Heart right ventricle (tissue), 16 donors: Measurements from ENCODE around the gene SIN3A. TPM values are rescaled to one million over a fixed set of nuclear protein-coding genes. Genes with fewer than 3 reads are reported as not detected.
A peak's percentile ranks its signal among the peaks of the same experiment; 100 is the strongest.
"Not testable (repeated sequence)": the region's sequence is repeated elsewhere in the genome, so short reads cannot be mapped to it uniquely, and the experiment has no call there.

Source experiments
- ATAC-seq, 8 donors: fragments of 200-7000 bp; cut with Tn5 transposase; one replicate each; pipeline ENCODE4 v1.9.1; 2020; ENCODE audit warnings: mild to moderate bottlenecking in 8 of 8, moderate library complexity in 8 of 8, moderate number of reproducible peaks in 1 of 8
- DNase-seq, 2 donors: peaks; one replicate each; pipeline ENCODE4 v3.0.0-alpha.2; 2020
- H3K27ac ChIP-seq, 10 donors: fragments of 200-600 bp; sonication (generic) in 2 of 10; one replicate each; pipeline versions ENCODE4 v1.5.0 to v1.8.0; 2020 to 2022; ENCODE audit warnings: mild to moderate bottlenecking in 3 of 10
- H3K27me3 ChIP-seq, 7 donors: fragments of 200-600 bp; one replicate each; pipeline ENCODE4 v1.8.0; 2021 to 2022; ENCODE audit warnings: mild to moderate bottlenecking in 2 of 7
- H3K36me3 ChIP-seq, 9 donors: fragments of 200-600 bp; sonication (generic) in 1 of 9; one replicate each; pipeline versions ENCODE4 v1.5.0 to v1.8.0; 2020 to 2022; ENCODE audit warnings: mild to moderate bottlenecking in 2 of 9
- H3K4me1 ChIP-seq, 9 donors: fragments of 200-600 bp; sonication (generic) in 1 of 9; one replicate each; pipeline versions ENCODE4 v1.5.0 to v1.8.0; 2020 to 2022; ENCODE audit warnings: mild to moderate bottlenecking in 4 of 9
- H3K4me3 ChIP-seq, 10 donors: fragments of 200-600 bp; sonication (generic) in 2 of 10; one replicate each; pipeline versions ENCODE4 v1.5.0 to v1.8.0; 2020 to 2022; ENCODE audit warnings: mild to moderate bottlenecking in 7 of 10, moderate library complexity in 2 of 10
- H3K9me3 ChIP-seq, 11 donors: fragments of 200-600 bp in 10 of 11; sonication (generic) in 2 of 11; one replicate each; pipeline versions ENCODE4 v1.5.0 to v1.8.0; 2013 to 2022; ENCODE audit warnings: mild to moderate bottlenecking in 2 of 11, control low read depth in 1 of 11, moderate library complexity in 1 of 11
- WGBS, 2 donors: extraction: QIAGEN DNeasy Blood & Tissue Kit; methylation state at CpG; one replicate each; pipeline ENCODE4 v1.1.7; 2013; ENCODE audit warnings: inconsistent platforms in 1 of 2; 5-methylcytosine and 5-hydroxymethylcytosine counted together
- intact Hi-C, 10 donors: fragments of 100-400 bp; cut with DNase I; formaldehyde crosslinking; loops; one replicate each; pipeline versions ENCODE4 v1.11.1 to v1.14.2; 2022
- polyA plus RNA-seq, 2 donors: library from polyadenylated mRNA; stranded (reverse); fragments of 200-250 nt; gene quantifications; one replicate each; pipeline ENCODE4 v1.2.3, GENCODE V29; 2013
- total RNA-seq, 10 donors: library from RNA; stranded (reverse); fragmentation: NEBNext Ultra II Directional in 3 of 10; extraction: Animal tissue kit (Norgen Biotek cat#: 25700) in 3 of 10; gene quantifications; one replicate each; pipeline versions ENCODE4 v1.2.1 to v1.2.4, GENCODE V29; 2021 to 2023
- TF ChIP-seq, protein P1 (sequence below), 9 donors: fragments of 200-600 bp; sonication (generic) in 2 of 9; IDR thresholded peaks; one replicate each; pipeline versions ENCODE4 v1.5.0 to v1.8.0; 2021 to 2022; ENCODE audit warnings: antibody characterized with exemption in 9 of 9, mild to moderate bottlenecking in 5 of 9, moderate library complexity in 1 of 9
- donor health status: Arrhythmogenic right ventricular cardiomyopathy.
- donor health status: ischemic (EF 13 %, LVEDD 7.1; RV severe dilation, severe dysfunction).
- donor health status: healthy with polysubstance abuse.
- donor health status: DM: no; HTN: yes; CAD: no.
- donor health status: DM: no; HTN: no; CAD: no.
- donor health status: ischemic (EF 25% LVEDD 6.9; RV normal size, moderate dysfunction).
- donor health status: ischemic (EF 25% LVEDD 5.7; RV mildly dilated, moderate dysfunction).
- donor health status: healthy.
- donor health status: DM: yes; HTN: yes; CAD: no.
- donor health status: Ischemic cardiomyopathy.
- donor health status: ischemic (EF 35%, LVEDD 5.7; RV mildly dilated, moderate dysfunction).
- donor health status: nonischemic (EF 11% LVEDD 7.7; RV severe dilation, severe dysfunction).
- donor health status: DM: yes; HTN: yes; CAD: no.
- donor health status: PGD.
- donor health status: ischemic (EF 29% LVEDD 5.4; RV normal size, mild dysfunction).
- donor health status: nonischemic (EF 23%, LVEDD 6.1; RV moderate dilation, normal function).

The SIN3A gene
- total and polyA plus RNA-seq, 12 donors = 7.9 to 41.8 (median 29.3) TPM

DNA sequence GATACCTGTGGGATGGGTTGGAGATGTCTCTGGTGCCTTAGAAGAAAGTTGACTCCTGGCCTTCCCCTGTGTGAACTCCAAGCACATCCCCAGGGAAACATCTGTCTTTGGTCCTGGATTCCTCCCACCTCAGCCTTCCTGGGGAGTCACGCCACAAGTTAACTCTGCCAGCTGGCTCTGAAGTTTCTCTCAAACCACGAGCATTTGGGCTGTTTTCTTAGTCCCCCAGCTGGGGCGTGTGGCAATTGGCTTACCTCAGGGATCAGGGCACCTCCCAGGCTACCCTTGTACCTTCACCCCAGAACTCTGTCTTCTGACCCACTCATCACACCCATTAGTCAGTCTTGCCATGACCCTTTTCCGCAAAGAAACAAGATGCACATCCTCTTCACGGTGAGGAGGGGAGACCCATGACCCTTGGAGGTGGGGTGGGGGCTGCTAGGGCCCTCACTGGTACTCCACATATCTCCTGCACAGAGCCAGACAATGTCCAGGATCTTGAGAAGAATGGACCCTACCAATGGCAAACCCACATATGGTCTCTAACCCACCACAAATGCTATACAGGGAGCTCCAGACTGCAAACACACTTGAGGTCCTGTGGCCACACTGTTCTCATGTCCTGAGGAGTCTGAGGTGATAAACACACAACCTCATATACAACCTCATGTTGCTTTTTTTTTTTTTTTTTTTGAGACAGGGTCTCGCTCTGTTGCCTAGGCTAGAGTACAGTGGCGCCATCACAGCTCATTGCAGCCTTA is 100.7 kb downstream of the SIN3A start:
- ATAC-seq = no peak
- TF ChIP-seq, protein P1, sequence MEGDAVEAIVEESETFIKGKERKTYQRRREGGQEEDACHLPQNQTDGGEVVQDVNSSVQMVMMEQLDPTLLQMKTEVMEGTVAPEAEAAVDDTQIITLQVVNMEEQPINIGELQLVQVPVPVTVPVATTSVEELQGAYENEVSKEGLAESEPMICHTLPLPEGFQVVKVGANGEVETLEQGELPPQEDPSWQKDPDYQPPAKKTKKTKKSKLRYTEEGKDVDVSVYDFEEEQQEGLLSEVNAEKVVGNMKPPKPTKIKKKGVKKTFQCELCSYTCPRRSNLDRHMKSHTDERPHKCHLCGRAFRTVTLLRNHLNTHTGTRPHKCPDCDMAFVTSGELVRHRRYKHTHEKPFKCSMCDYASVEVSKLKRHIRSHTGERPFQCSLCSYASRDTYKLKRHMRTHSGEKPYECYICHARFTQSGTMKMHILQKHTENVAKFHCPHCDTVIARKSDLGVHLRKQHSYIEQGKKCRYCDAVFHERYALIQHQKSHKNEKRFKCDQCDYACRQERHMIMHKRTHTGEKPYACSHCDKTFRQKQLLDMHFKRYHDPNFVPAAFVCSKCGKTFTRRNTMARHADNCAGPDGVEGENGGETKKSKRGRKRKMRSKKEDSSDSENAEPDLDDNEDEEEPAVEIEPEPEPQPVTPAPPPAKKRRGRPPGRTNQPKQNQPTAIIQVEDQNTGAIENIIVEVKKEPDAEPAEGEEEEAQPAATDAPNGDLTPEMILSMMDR (IDR thresholded peaks at IDR 0.05) = no peak
- Histone ChIP-seq H3K9me3 (peaks cover 0 to 7% (median 0%) of the 10 kb centered on the region in 11 donors), H3K4me1 (peaks cover 5 to 38% (median 18%) of the 10 kb centered on the region in 9 donors), H3K27ac (peak overlapping the region in 1 of 10 donors; percentile 10), H3K36me3 (peaks cover 0 to 25% (median 1%) of the 10 kb centered on the region in 9 donors), H3K27me3 (peaks cover 0 to 32% (median 0%) of the 10 kb centered on the region in 7 donors), H3K4me3 (no peak overlapping the region)
- intact Hi-C loops = no loop called here
- 75 to 81% methylated on average over 7 of the region's 7 CpGs for WGBS, 2 donors
- DNase-seq = no peak

DNA sequence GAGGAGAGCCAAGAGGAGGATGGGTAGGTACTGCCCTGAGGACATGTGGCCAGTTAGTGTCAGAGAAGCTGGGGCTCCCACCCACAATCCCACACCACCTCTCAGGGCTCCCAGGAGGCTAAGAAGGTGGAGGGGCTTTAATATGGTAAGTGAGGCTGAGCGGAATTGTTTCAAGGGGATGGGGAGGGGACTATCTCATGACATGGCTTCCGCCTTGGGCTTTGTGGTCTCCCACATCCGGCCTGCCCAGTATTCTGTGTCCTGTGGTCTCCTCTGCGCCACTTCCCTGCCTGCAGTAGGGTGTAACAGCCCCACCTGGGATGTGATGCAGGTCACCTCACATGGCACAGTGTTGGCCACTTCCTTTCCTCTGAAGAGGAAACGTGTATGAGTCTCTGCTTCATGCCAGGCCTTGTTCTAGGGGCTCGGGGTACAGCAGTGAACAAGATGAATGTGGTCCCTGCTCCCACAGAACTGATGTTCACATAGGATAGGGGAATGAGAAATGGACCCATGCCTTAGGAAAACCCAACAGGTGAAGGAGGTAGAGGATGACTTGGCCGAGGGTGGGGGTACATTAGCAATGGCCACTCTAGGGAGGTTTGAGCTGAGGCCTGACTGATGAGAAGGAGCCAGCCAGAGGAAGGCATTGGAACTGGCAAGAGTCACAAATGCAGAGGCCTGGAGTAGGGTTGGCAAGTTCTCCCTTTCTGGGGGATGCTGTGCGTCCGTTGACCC is 101.5 kb downstream of the SIN3A start:
- peak in 1 of 8 donors; percentile 6 for ATAC-seq
- Histone ChIP-seq H3K4me3 (no peak overlapping the region), H3K36me3 (peaks cover 0 to 18% (median 0%) of the 10 kb centered on the region in 9 donors), H3K27ac (peak overlapping the region in 2 of 10 donors; percentile 10 to 31), H3K27me3 (peaks cover 0 to 37% (median 0%) of the 10 kb centered on the region in 7 donors), H3K4me1 (peaks cover 5 to 38% (median 18%) of the 10 kb centered on the region in 9 donors), H3K9me3 (peaks cover 0 to 7% (median 0%) of the 10 kb centered on the region in 11 donors)
- intact Hi-C loops = no loop called here
- TF ChIP-seq, protein P1 (IDR thresholded peaks at IDR 0.05) = no peak
- 83% methylated on average over 9 of the region's 9 CpGs for WGBS, 2 donors
- no peak for DNase-seq

DNA sequence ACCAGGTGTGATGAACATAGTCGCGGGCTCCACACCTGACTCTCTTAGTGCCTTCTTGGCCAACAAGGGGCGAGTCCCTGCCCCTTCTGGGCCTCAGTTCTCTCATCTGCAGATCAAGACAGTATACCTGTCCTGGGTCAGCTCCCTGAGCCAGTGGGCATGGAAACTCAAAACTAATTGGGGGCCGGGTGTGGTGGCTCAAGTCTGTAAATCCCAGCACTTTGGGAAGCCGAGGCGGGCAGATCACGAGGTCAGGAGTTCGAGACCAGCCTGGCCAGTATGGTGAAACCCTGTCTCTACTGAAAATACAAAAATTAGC is 102.2 kb downstream of the SIN3A start:
- H3K36me3 ChIP-seq = peaks cover 0 to 11% (median 0%) of the 10 kb centered on the region in 9 donors
- WGBS, 2 donors = 89 to 93% methylated on average over 8 of the region's 8 CpGs
- peaks cover 5 to 38% (median 18%) of the 10 kb centered on the region in 9 donors for H3K4me1 ChIP-seq
- DNase-seq, intact Hi-C loops, ATAC-seq, H3K9me3 ChIP-seq, H3K27ac ChIP-seq: not testable (repeated sequence)
- H3K4me3 ChIP-seq = peak overlapping the region in 1 of 10 donors; percentile 76
- H3K27me3 ChIP-seq = peaks cover 0 to 37% (median 0%) of the 10 kb centered on the region in 7 donors

DNA sequence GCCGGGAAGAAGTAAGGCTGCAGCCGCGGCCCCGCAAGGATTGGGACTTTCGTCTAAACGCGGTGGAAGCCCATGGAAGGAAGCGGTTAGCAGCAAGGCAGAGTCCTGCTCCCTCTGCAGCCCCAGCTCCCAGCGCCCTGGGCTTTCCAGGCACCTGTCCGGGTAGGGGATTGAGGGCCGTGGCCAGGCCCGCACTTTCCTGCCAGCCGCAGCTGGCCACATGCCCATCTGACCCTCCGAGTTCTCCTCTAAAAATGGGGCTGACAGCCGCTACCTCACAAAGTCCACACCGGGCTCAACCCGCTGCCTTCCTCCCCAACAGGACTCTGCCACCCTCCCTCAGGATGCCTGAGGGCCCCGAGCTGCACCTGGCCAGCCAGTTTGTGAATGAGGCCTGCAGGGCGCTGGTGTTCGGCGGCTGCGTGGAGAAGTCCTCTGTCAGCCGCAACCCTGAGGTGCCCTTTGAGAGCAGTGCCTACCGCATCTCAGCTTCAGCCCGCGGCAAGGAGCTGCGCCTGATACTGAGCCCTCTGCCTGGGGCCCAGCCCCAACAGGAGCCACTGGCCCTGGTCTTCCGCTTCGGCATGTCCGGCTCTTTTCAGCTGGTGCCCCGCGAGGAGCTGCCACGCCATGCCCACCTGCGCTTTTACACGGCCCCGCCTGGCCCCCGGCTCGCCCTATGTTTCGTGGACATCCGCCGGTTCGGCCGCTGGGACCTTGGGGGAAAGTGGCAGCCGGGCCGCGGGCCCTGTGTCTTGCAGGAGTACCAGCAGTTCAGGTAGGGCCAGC is 102.7 kb downstream of the SIN3A start:
- TF ChIP-seq, protein P1 (IDR thresholded peaks at IDR 0.05) = no peak
- peaks cover 0 to 37% (median 0%) of the 10 kb centered on the region in 7 donors for H3K27me3 ChIP-seq

More for the DNA sequence above, 102.7 kb downstream of the SIN3A start:
- H3K27ac ChIP-seq = peak overlapping the region in 3 of 10 donors; percentile 74 to 83 (median 76)
- peaks cover 0 to 7% (median 0%) of the 10 kb centered on the region in 11 donors for H3K9me3 ChIP-seq
- intact Hi-C loops = no loop called here
- H3K36me3 ChIP-seq = peaks cover 0 to 5% (median 0%) of the 10 kb centered on the region in 9 donors
- WGBS, 2 donors = 36 to 38% methylated on average over 46 of the region's 46 CpGs
- peak in 7 of 8 donors; percentile 10 to 22 (median 15) for ATAC-seq
- peaks cover 5 to 43% (median 18%) of the 10 kb centered on the region in 9 donors for H3K4me1 ChIP-seq
- no peak for DNase-seq
- H3K4me3 ChIP-seq = peak overlapping the region; percentile 71 to 99 (median 88)
